Mesenchymal stem cell (in vitro differentiated cells and primary cell): Measurements from ENCODE around the gene CDC42BPA.

Experiments used
- DNase-seq: peaks from one replicate; pipeline ENCODE4 v3.0.0-alpha.2; 2013
- H2AFZ ChIP-seq: one replicate; pipeline ENCODE4 v1.6.1; 2013; ENCODE audit warnings: low read depth, mild to moderate bottlenecking, control low read depth, inconsistent platforms, low read length, moderate library complexity
- H2AK5ac ChIP-seq: 2 replicates; pipeline ENCODE4 v1.6.1; 2013; ENCODE audit warnings: low read length, moderate library complexity, mild to moderate bottlenecking, inconsistent platforms; ENCODE audit not compliant: severe bottlenecking
- H2BK120ac ChIP-seq: one replicate; pipeline ENCODE4 v1.6.1; 2013; ENCODE audit warnings: low read depth, mild to moderate bottlenecking, inconsistent platforms, low read length, moderate library complexity
- H2BK12ac ChIP-seq, 2 experiments: one replicate each; pipeline ENCODE4 v1.6.1; 2013; ENCODE audit warnings: inconsistent platforms in 2 of 2, low read length in 2 of 2, mild to moderate bottlenecking in 2 of 2, moderate library complexity in 2 of 2, control low read depth in 1 of 2
- H2BK15ac ChIP-seq: one replicate; pipeline ENCODE4 v1.6.1; 2013; ENCODE audit warnings: mild to moderate bottlenecking, low read depth, inconsistent platforms; ENCODE audit not compliant: poor library complexity, severe bottlenecking
- H2BK5ac ChIP-seq: 2 replicates; pipeline ENCODE4 v1.6.1; 2013; ENCODE audit warnings: low read depth, mild to moderate bottlenecking, low read length, control low read depth, inconsistent platforms; ENCODE audit not compliant: poor library complexity, severe bottlenecking
- H3K14ac ChIP-seq, 2 experiments: one replicate each; pipeline ENCODE4 v1.6.1; 2013; ENCODE audit warnings: inconsistent platforms in 2 of 2, low read length in 2 of 2, control low read depth in 1 of 2, mild to moderate bottlenecking in 1 of 2, moderate library complexity in 1 of 2
- H3K18ac ChIP-seq, 2 experiments: one replicate each; pipeline ENCODE4 v1.6.1; 2013; ENCODE audit warnings: inconsistent platforms in 2 of 2, low read length in 2 of 2, control low read depth in 1 of 2, low read depth in 1 of 2, mild to moderate bottlenecking in 1 of 2
- H3K23ac ChIP-seq, 2 experiments: one replicate each; pipeline ENCODE4 v1.6.1; 2013; ENCODE audit warnings: inconsistent platforms in 2 of 2, low read length in 2 of 2, mild to moderate bottlenecking in 2 of 2, moderate library complexity in 2 of 2, control low read depth in 1 of 2
- H3K27ac ChIP-seq: 2 replicates; pipeline ENCODE4 v1.5.1; 2013; ENCODE audit warnings: mild to moderate bottlenecking, moderate library complexity, low read length, control low read depth, inconsistent platforms; ENCODE audit not compliant: poor library complexity, severe bottlenecking
- H3K27me3 ChIP-seq, 2 experiments: 2 replicates each; pipeline versions ENCODE4 v1.6.1 to v1.7.0; 2013; ENCODE audit warnings: low read length in 2 of 2, mild to moderate bottlenecking in 2 of 2, moderate library complexity in 2 of 2, control low read depth in 1 of 2, inconsistent platforms in 1 of 2; ENCODE audit not compliant: control insufficient read depth in 1 of 2, insufficient read depth in 1 of 2
- H3K36me3 ChIP-seq, 2 experiments: 2 replicates each; pipeline versions ENCODE4 v1.6.1 to v1.7.0; 2013; ENCODE audit warnings: low read length in 2 of 2, control low read depth in 1 of 2, inconsistent platforms in 1 of 2, low read depth in 1 of 2, mild to moderate bottlenecking in 1 of 2; ENCODE audit not compliant: insufficient read depth in 2 of 2, control insufficient read depth in 1 of 2
- H3K4ac ChIP-seq, 2 experiments: one replicate each; pipeline ENCODE4 v1.6.1; 2013; ENCODE audit warnings: inconsistent platforms in 2 of 2, low read length in 2 of 2, mild to moderate bottlenecking in 2 of 2, moderate library complexity in 2 of 2, control low read depth in 1 of 2, low read depth in 1 of 2
- H3K4me1 ChIP-seq: 2 replicates; pipeline ENCODE4 v1.6.1; 2013; ENCODE audit warnings: low read depth, low read length, control low read depth; ENCODE audit not compliant: control insufficient read depth, insufficient read depth
- H3K4me2 ChIP-seq: 2 replicates; pipeline ENCODE4 v1.6.1; 2013; ENCODE audit warnings: low read length, mild to moderate bottlenecking, inconsistent platforms; ENCODE audit not compliant: poor library complexity, severe bottlenecking
- H3K4me3 ChIP-seq, 2 experiments: 2 replicates each; pipeline versions ENCODE4 v1.5.1 to v1.7.0; 2013; ENCODE audit warnings: low read length in 2 of 2, mild to moderate bottlenecking in 2 of 2, control low read depth in 1 of 2, low read depth in 1 of 2; ENCODE audit not compliant: insufficient read depth in 1 of 2
- H3K79me1 ChIP-seq: replicated peaks from 2 replicates; pipeline ENCODE4 v1.6.1; 2013; ENCODE audit warnings: mild to moderate bottlenecking, control low read depth, low read length, inconsistent platforms; ENCODE audit not compliant: poor library complexity, severe bottlenecking
- H3K9ac ChIP-seq: 2 replicates; pipeline ENCODE4 v1.7.0; 2013; ENCODE audit warnings: mild to moderate bottlenecking, low read length, moderate library complexity
- H3K9me3 ChIP-seq: 2 replicates; pipeline ENCODE4 v1.7.0; 2013; ENCODE audit warnings: mild to moderate bottlenecking, low read length; ENCODE audit not compliant: control insufficient read depth
- H4K8ac ChIP-seq: one replicate; pipeline ENCODE4 v1.6.1; 2013; ENCODE audit warnings: inconsistent platforms, mild to moderate bottlenecking, low read length, moderate library complexity
- H4K91ac ChIP-seq: one replicate; pipeline ENCODE4 v1.6.1; 2013; ENCODE audit warnings: mild to moderate bottlenecking, low read length, inconsistent platforms
- WGBS: methylation state at CpG from one replicate; pipeline ENCODE4 v1.1.7; 2013; ENCODE audit warnings: mixed read lengths; 5-methylcytosine and 5-hydroxymethylcytosine counted together

CDC42BPA gene

GRCh38 chr1:226964068-226964425, 354.2 kb downstream of the CDC42BPA start:
- Histone ChIP-seq H3K79me1 (peaks cover 20% of the 10 kb centered on the region), H3K27ac (no peak overlapping the region), H3K4me2 (no peak overlapping the region), H2AK5ac (no peak overlapping the region), H3K9me3 (peaks cover 2% of the 10 kb centered on the region), H2BK5ac (no peak overlapping the region), H2BK15ac (no peak overlapping the region), H3K23ac (no peak overlapping the region), H4K8ac (no peak overlapping the region), H3K36me3 (peaks cover 8 to 23% of the 10 kb centered on the region in 2 experiments), H3K4ac (no peak overlapping the region), H2BK120ac (no peak overlapping the region), H3K27me3 (no peaks in the 10 kb centered on the region), H2AFZ (no peak overlapping the region), H3K4me3 (no peak overlapping the region), H3K4me1 (no peaks in the 10 kb centered on the region), H3K14ac (no peak overlapping the region), H2BK12ac (no peak overlapping the region), H3K9ac (no peak overlapping the region), H4K91ac (no peak overlapping the region), H3K18ac (no peak overlapping the region)
- WGBS: 80% methylated on average over 6 of the region's 6 CpGs
- DNase-seq: no peak

- no peak overlapping the region for H2AK5ac ChIP-seq
- no peak overlapping the region for H3K4me2 ChIP-seq
- H3K9me3 ChIP-seq: peaks cover 2% of the 10 kb centered on the region
- H2BK120ac ChIP-seq: no peak overlapping the region
- no peak overlapping the region for H3K14ac ChIP-seq
- no peaks in the 10 kb centered on the region for H3K27me3 ChIP-seq
- H4K91ac ChIP-seq: no peak overlapping the region
- no peak overlapping the region for H2BK12ac ChIP-seq
- no peak overlapping the region for H2BK15ac ChIP-seq
- no peak overlapping the region for H3K23ac ChIP-seq
- H4K8ac ChIP-seq: no peak overlapping the region
- H3K36me3 ChIP-seq: peaks cover 8 to 23% of the 10 kb centered on the region in 2 experiments
- no peak overlapping the region for H3K9ac ChIP-seq
- no peak overlapping the region for H3K4me3 ChIP-seq
- no peak for DNase-seq
- no peak overlapping the region for H2AFZ ChIP-seq
- no peaks in the 10 kb centered on the region for H3K4me1 ChIP-seq
- peaks cover 24% of the 10 kb centered on the region for H3K79me1 ChIP-seq
- WGBS: 93% methylated on average over 27 of the region's 28 CpGs
- H3K4ac ChIP-seq: no peak overlapping the region
- H3K18ac ChIP-seq: no peak overlapping the region
- no peak overlapping the region for H2BK5ac ChIP-seq
- H3K27ac ChIP-seq: no peak overlapping the region
Observed at GRCh38 chr1:226962421-226963391, 355.6 kb downstream of the CDC42BPA start.

- Histone ChIP-seq H3K4me2 (no peak overlapping the region), H2BK12ac (no peak overlapping the region), H3K4ac (no peak overlapping the region), H3K9ac (no peak overlapping the region), H3K23ac (no peak overlapping the region), H3K79me1 (peaks cover 27% of the 10 kb centered on the region), H3K36me3 (peaks cover 8 to 23% of the 10 kb centered on the region in 2 experiments), H2BK15ac (no peak overlapping the region), H3K4me1 (no peaks in the 10 kb centered on the region), H4K8ac (no peak overlapping the region), H3K4me3 (no peak overlapping the region), H3K27me3 (no peaks in the 10 kb centered on the region), H3K14ac (no peak overlapping the region), H3K27ac (no peak overlapping the region), H2BK120ac (no peak overlapping the region), H4K91ac (no peak overlapping the region), H3K9me3 (no peaks in the 10 kb centered on the region), H2BK5ac (no peak overlapping the region), H3K18ac (no peak overlapping the region), H2AK5ac (no peak overlapping the region), H2AFZ (no peak overlapping the region)
- DNase-seq: no peak
- 92% methylated on average over 13 of the region's 13 CpGs for WGBS
Observed at GRCh38 chr1:226960944-226961765, 357.1 kb downstream of the CDC42BPA start.

- no peak overlapping the region for H3K27ac ChIP-seq
- H2BK5ac ChIP-seq: no peak overlapping the region
- no peak overlapping the region for H2BK15ac ChIP-seq
- peak overlapping the region in 1 of 2 experiments; percentile 51 for H3K14ac ChIP-seq
- H3K9ac ChIP-seq: no peak overlapping the region
- 71% methylated on average over 4 of the region's 5 CpGs for WGBS
- H3K23ac ChIP-seq: peak overlapping the region in 1 of 2 experiments; percentile 50
- no peak overlapping the region for H3K4me3 ChIP-seq
- H3K4ac ChIP-seq: no peak overlapping the region
- no peak overlapping the region for H3K18ac ChIP-seq
- H3K4me1 ChIP-seq: no peaks in the 10 kb centered on the region
- no peak overlapping the region for H2AK5ac ChIP-seq
- no peak overlapping the region for H2BK12ac ChIP-seq
- H3K79me1 ChIP-seq: peaks cover 27% of the 10 kb centered on the region
- H4K8ac ChIP-seq: no peak overlapping the region
- no peak overlapping the region for H4K91ac ChIP-seq
- no peaks in the 10 kb centered on the region for H3K27me3 ChIP-seq
- DNase-seq: no peak
- H3K4me2 ChIP-seq: no peak overlapping the region
- peaks cover under 1 to 15% of the 10 kb centered on the region in 2 experiments for H3K36me3 ChIP-seq
- no peak overlapping the region for H2BK120ac ChIP-seq
- H3K9me3 ChIP-seq: no peaks in the 10 kb centered on the region
- H2AFZ ChIP-seq: no peak overlapping the region
Observed at GRCh38 chr1:226960256-226960655, 358.0 kb downstream of the CDC42BPA start.
